Choroid plexus epithelial cell (primary cell): ENCODE results near the gene IGF1.

Experiments
- DNase-seq: peaks from one replicate; pipeline ENCODE4 v3.0.0-alpha.2; 2010; ENCODE audit warnings: low read depth
- H3K4me3 ChIP-seq: 2 replicates; pipeline ENCODE4 v1.5.1; 2011; ENCODE audit warnings: low read depth, mild to moderate bottlenecking, control low read depth, low read length, moderate library complexity
- TF ChIP-seq, protein P1 (sequence below): conservative IDR thresholded peaks from 2 replicates; pipeline ENCODE4 v1.5.1; 2011; ENCODE audit warnings: low read depth, mild to moderate bottlenecking, control low read depth, inconsistent platforms, low read length, moderate library complexity

Gene IGF1

DNA sequence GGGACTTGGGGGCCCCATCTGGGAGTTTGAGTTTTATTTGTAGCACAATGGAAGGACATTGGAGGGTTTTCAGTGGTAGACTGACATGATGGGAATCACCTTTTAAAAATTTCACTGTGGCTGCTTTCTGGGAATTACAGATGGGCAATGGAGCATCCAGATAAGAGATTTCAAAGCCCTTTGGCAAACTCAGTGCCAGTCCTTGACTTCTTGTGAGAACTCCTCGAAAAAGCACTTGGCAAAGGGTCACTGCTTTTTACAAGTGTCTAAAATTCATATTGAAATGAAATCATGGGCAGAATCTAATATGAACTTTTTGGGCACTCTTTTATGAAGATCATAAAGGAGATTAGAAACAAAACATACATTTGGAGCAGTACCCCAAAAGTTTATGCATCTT, 34.3 kb upstream of the IGF1 start:
- no peak overlapping the region for H3K4me3 ChIP-seq
- TF ChIP-seq, protein P1, sequence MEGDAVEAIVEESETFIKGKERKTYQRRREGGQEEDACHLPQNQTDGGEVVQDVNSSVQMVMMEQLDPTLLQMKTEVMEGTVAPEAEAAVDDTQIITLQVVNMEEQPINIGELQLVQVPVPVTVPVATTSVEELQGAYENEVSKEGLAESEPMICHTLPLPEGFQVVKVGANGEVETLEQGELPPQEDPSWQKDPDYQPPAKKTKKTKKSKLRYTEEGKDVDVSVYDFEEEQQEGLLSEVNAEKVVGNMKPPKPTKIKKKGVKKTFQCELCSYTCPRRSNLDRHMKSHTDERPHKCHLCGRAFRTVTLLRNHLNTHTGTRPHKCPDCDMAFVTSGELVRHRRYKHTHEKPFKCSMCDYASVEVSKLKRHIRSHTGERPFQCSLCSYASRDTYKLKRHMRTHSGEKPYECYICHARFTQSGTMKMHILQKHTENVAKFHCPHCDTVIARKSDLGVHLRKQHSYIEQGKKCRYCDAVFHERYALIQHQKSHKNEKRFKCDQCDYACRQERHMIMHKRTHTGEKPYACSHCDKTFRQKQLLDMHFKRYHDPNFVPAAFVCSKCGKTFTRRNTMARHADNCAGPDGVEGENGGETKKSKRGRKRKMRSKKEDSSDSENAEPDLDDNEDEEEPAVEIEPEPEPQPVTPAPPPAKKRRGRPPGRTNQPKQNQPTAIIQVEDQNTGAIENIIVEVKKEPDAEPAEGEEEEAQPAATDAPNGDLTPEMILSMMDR: no peak
- no peak for DNase-seq

DNA sequence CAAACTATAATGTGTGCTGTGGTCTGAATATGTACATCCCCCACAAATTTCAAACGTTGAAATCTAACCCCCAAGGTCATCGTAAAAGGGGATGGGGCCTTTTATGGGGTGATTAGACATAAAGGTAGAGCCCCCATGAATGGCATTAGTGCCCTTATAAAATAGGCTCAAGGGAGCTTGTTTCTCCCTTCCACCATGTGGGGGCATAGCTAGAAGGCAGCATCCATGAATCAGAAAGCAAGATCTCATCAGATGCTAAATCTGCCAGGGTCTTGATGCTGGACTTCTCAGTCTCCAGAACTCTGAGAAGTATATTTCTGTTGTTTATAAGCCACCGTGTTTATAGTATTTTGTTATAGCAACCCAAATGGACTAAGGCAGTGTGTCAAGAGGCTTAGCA, 33.4 kb upstream of the IGF1 start:
- TF ChIP-seq, protein P1: peak; percentile 43
- no peak overlapping the region for H3K4me3 ChIP-seq
- DNase-seq: peak; percentile 26

DNA sequence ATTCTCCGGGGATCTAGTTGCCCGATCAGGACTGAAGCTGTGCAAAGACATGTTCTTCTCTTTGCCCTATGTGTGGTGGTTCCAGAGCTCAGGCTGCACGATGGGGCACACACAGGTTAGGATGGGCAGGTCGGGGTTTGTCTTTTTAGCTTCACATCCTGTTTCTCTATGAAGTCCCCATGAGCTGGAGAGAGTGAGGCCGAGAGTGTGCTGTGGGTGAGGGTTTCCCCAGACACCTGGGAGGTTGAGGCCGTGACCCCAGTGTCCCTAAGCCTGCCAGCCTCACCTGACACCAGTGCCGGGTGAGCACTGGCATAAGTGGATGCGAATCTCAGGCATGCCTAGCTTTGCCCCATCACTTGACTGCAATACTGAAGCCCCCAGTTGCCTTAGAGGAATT, 32.9 kb upstream of the IGF1 start:
- no peak for DNase-seq
- TF ChIP-seq, protein P1: no peak
- no peak overlapping the region for H3K4me3 ChIP-seq

GRCh38 chr12:102512523-102512922, 32.2 kb upstream of the IGF1 start:
- TF ChIP-seq, protein P1: no peak
- DNase-seq: no peak

DNA sequence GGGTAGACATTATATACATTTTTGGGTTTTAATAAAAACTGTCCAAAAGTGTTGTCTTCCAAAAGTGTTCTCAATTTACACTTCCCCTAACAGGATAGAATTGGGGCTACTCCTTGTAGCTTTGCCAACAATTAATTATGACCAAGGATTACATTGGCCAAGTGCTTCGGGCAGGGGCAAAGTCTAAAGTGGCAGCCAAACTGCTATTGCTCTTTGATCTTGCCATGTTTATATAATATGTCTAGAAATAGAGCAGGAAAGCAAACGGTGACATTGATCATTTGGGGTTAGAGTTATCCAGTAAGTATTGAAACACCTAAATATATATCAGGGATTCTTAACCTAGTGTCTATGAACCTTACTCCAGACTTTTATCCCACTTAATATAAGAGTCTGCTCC, 31.2 kb upstream of the IGF1 start:
- TF ChIP-seq, protein P1: no peak
- DNase-seq: no peak
- H3K4me3 ChIP-seq: no peak overlapping the region

More at GRCh38 chr12:102512523-102512922, 32.2 kb upstream of the IGF1 start:
- no peak overlapping the region for H3K4me3 ChIP-seq

DNA sequence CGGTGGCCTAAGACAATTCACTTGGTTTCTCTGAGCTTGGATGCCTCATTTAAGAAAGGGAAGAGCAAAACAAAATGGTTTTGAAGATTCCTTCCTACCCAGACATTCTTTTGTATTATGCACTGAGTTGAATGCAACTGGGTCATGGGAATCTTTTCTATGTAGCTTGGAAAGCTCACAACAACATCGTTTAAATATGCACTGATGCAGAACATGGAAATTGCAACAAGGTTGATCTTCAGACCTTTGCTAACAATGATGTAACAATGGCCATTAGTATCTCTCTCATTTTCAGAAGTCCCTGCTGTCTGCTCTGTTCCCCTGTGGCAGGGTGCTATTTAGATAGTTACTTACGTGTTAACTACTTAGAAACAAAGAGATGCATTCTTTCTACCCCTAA, 30.1 kb upstream of the IGF1 start:
- TF ChIP-seq, protein P1: no peak
- no peak for DNase-seq
- H3K4me3 ChIP-seq: no peak overlapping the region

- TF ChIP-seq, protein P1: no peak
- no peak for DNase-seq
- no peak overlapping the region for H3K4me3 ChIP-seq
Measured at GRCh38 chr12:102510031-102510430, 29.7 kb upstream of the IGF1 start.
